DND-41 (cell line): ENCODE data around the gene PBRM1.

Source experiments
- CTCF ChIP-seq: IDR thresholded peaks from 2 replicates; pipeline ENCODE4 v1.5.1; 2012; ENCODE audit warnings: borderline replicate concordance, low read length, moderate library complexity, mild to moderate bottlenecking; ENCODE audit not compliant: poor library complexity, severe bottlenecking; ENCODE audit errors: extremely low read depth
- EZH2 ChIP-seq: IDR thresholded peaks from 3 replicates; pipeline ENCODE4 v1.6.1; 2012; ENCODE audit warnings: borderline replicate concordance, low read depth, mild to moderate bottlenecking, moderate library complexity, low read length, inconsistent platforms; ENCODE audit not compliant: severe bottlenecking

- TF ChIP-seq CTCF (no peak), EZH2 (no peak)
Measured at GRCh38 chr3:52541050-52541449, 144.7 kb downstream of the PBRM1 start.
